ENCODE results near the gene SNED1.

DNA sequence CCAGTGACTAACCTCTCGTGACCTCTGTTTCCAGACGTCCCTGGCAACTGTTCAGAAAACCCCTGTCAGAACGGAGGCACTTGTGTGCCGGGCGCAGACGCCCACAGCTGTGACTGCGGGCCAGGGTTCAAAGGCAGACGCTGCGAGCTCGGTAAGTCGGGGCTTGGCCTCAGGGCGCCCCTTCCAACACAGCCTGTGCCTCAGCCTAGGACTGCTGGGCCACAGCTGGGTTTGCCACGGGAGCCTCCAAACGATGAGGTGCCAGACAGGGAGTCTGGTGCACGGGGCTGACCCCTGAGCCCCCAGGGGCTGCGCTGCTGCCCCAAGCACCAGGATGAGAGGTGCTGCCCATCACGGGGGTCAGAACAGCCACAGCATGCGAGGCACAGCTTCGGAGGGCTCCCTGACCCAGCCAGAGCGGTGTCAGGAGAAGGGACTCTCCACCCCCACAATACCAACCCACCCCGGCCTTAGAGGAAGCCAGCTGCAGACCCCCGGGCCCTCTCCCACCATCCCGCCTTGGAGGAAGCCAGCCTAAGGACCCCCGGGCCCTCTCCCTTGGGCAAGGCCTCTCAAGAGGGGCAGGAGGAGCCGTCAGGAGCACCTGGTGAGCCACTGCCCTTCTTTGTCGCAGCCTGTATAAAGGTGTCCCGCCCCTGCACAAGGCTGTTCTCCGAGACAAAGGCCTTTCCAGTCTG lies 83.4 kb downstream of the SNED1 start:
- TF ChIP-seq EZH2phosphoT487 (IDR thresholded peaks at IDR 0.05; ENCODE audit: insufficient read depth, low read depth): no peak
- no peak for TF ChIP-seq EZH2 (IDR thresholded peaks at IDR 0.05; ENCODE audit: insufficient read depth, poor library complexity, severe bottlenecking)

All from GM23248 (cell line).